K562 (cell line): ENCODE results near the gene ZC3H6. TPM values are rescaled to one million over a fixed set of nuclear protein-coding genes. Genes with fewer than 3 reads are reported as not detected.

Experiments used
- ATAC-seq: fragments of 200-7000 bp; cut with Tn5 transposase; 3 replicates; pipeline ENCODE4 v1.9.1; 2020; ENCODE audit warnings: moderate library complexity
- BruUV-seq: library from RNA; stranded (reverse); fragments of 400-500 nt; replicated peaks from 2 replicates; lab custom pipeline; 2021; lab: Mats Ljungman, UMichigan
- CTCF ChIA-PET: fragments of 300-600 bp; formaldehyde crosslinking; extraction: SDS; loops from one replicate; lab custom pipeline; 2021; ENCODE audit warnings: low intra/inter-chr PET ratio; lab: Yijun Ruan, JAX
- POLR2A ChIA-PET: fragments of 300-600, 350-650 bp; sonication (Branson Sonifier 250); formaldehyde crosslinking; extraction: SDS; loops from one replicate; lab custom pipeline; 2021; ENCODE audit warnings: antibody characterized with exemption, inconsistent platforms; lab: Yijun Ruan, JAX
- DNase-seq, 4 experiments: peaks; one replicate each; pipeline versions ENCODE4 v3.0.0 to v3.0.0-alpha.2; 2011 to 2018; ENCODE audit warnings: low spot score in 3 of 4, mixed read lengths in 3 of 4; ENCODE audit errors: extremely low read depth in 1 of 4
- FAIRE-seq: peaks from 2 replicates; lab custom pipeline; 2011; peaks lifted over from hg19 to GRCh38; lab: Jason Lieb, UNC
- H2AFZ ChIP-seq: 2 replicates; pipeline ENCODE4 v1.6.0; 2011; ENCODE audit warnings: low read depth, low read length, control low read depth, inconsistent platforms
- H3K27ac ChIP-seq: fragments of 200-600 bp; 3 replicates; pipeline ENCODE4 v1.8.0; 2011; ENCODE audit warnings: low read depth, mild to moderate bottlenecking, control low read depth, inconsistent platforms, low read length, moderate library complexity, mixed read lengths; ENCODE audit errors: extremely low read depth
- H3K27me3 ChIP-seq, 2 experiments: fragments of 300-600 bp in 1 of 2; 2 replicates in 1 of 2; 3 replicates in 1 of 2; pipeline versions ENCODE4 v1.6.0 to v1.8.0; 2011; ENCODE audit warnings: inconsistent platforms in 2 of 2, low read length in 2 of 2, mild to moderate bottlenecking in 1 of 2, mixed read lengths in 1 of 2, moderate library complexity in 1 of 2; ENCODE audit not compliant: control insufficient read depth in 2 of 2, insufficient read depth in 2 of 2
- H3K36me3 ChIP-seq: fragments of 300-600 bp; 3 replicates; pipeline ENCODE4 v1.8.0; 2011; ENCODE audit warnings: mild to moderate bottlenecking, low read length, inconsistent platforms; ENCODE audit not compliant: control insufficient read depth, insufficient read depth
- H3K4me1 ChIP-seq, 2 experiments: fragments of 200-600 bp in 1 of 2; replicated peaks in 1 of 2; 2 replicates in 1 of 2; 3 replicates in 1 of 2; pipeline versions ENCODE4 v1.5.1 to v1.8.0; 2011; ENCODE audit warnings: inconsistent platforms in 2 of 2, low read length in 2 of 2, mild to moderate bottlenecking in 1 of 2, mixed read lengths in 1 of 2, moderate library complexity in 1 of 2; ENCODE audit not compliant: control insufficient read depth in 2 of 2, insufficient read depth in 2 of 2
- H3K4me2 ChIP-seq: 2 replicates; pipeline ENCODE4 v1.6.1; 2011; ENCODE audit warnings: low read length, control low read depth, inconsistent platforms, mixed read lengths; ENCODE audit not compliant: insufficient read depth
- H3K4me3 ChIP-seq: fragments of 200-600 bp; sonication (generic), shearing (Covaris generic); 2 replicates; pipeline ENCODE4 v1.5.1; 2016; ENCODE audit warnings: control low read depth, inconsistent platforms
- H3K79me2 ChIP-seq: fragments of 200-600 bp; 3 replicates; pipeline ENCODE4 v1.8.0; 2011; ENCODE audit warnings: low read length, inconsistent platforms; ENCODE audit not compliant: control insufficient read depth, insufficient read depth
- H3K9ac ChIP-seq, 2 experiments: 2 replicates each; pipeline versions ENCODE4 v1.6.0 to v1.6.1; 2011; ENCODE audit warnings: low read depth in 2 of 2, low read length in 2 of 2, control low read depth in 1 of 2, inconsistent platforms in 1 of 2, mild to moderate bottlenecking in 1 of 2, mixed read lengths in 1 of 2; ENCODE audit not compliant: insufficient read depth in 1 of 2
- H3K9me1 ChIP-seq: one replicate; pipeline ENCODE4 v1.6.0; 2011; ENCODE audit warnings: inconsistent platforms, mild to moderate bottlenecking, low read length, moderate library complexity; ENCODE audit not compliant: control insufficient read depth, insufficient read depth
- H3K9me3 ChIP-seq: replicated peaks from 2 replicates; pipeline ENCODE4 v1.5.1; 2011; ENCODE audit warnings: low read depth, low read length, inconsistent platforms; ENCODE audit not compliant: control insufficient read depth, insufficient read depth
- H4K20me1 ChIP-seq: replicated peaks from 2 replicates; pipeline ENCODE4 v1.6.1; 2011; ENCODE audit warnings: low read length, inconsistent platforms, mixed read lengths; ENCODE audit not compliant: control insufficient read depth, insufficient read depth
- ATF2 ChIP-seq: sonication (generic); formaldehyde crosslinking; IDR thresholded peaks from 2 replicates; pipeline ENCODE4 v1.8.1; 2022; ENCODE audit warnings: missing genetic modification reagents
- CREB5 ChIP-seq: fragments of 250-450 bp; sonication (Bioruptor Pico); IDR thresholded peaks from 2 replicates; pipeline ENCODE4 v1.5.0; 2020; ENCODE audit warnings: mild to moderate bottlenecking
- FOXP1 ChIP-seq: sonication (generic); formaldehyde crosslinking; IDR thresholded peaks from 2 replicates; pipeline ENCODE4 v1.8.0; 2022; ENCODE audit warnings: mild to moderate bottlenecking, missing genetic modification reagents
- NRF1 ChIP-seq, 2 experiments: fragments of 450-650 bp; IDR thresholded peaks in 1 of 2; conservative IDR thresholded peaks in 1 of 2; 2 replicates each; pipeline ENCODE4 v1.6.1; 2014; ENCODE audit warnings: mild to moderate bottlenecking in 2 of 2
- PHF8 ChIP-seq: fragments of 200-600 bp; sonication (generic); IDR thresholded peaks from 2 replicates; pipeline ENCODE4 v1.6.1; 2012; ENCODE audit warnings: mixed run types, mild to moderate bottlenecking, inconsistent platforms, low read length, moderate library complexity, borderline replicate concordance
- TAF9B ChIP-seq: fragments of 450-650 bp; IDR thresholded peaks from 2 replicates; pipeline ENCODE4 v1.6.1; 2018; ENCODE audit warnings: mild to moderate bottlenecking; ENCODE audit not compliant: partially characterized antibody
- WGBS: fragments of 100-300 bp; shearing (Covaris generic); methylation state at CpG from one replicate; pipeline ENCODE4 v1.1.6; 2016; ENCODE audit warnings: low coverage, mixed read lengths; ENCODE audit not compliant: insufficient coverage; ENCODE audit errors: missing lambda C conversion rate; 5-methylcytosine and 5-hydroxymethylcytosine counted together
- in situ Hi-C: fragments of 300-500 bp; cut with MboI; formaldehyde crosslinking; loops from 4 replicates; pipeline ENCODE4 v1.15.0; 2018; ENCODE audit warnings: inconsistent platforms, mixed read lengths
- intact Hi-C: fragments of 100-400 bp; cut with micrococcal nuclease; formaldehyde crosslinking; loops from 2 replicates; pipeline ENCODE4 v1.14.2; 2022
- polyA plus RNA-seq, 8 experiments: library from polyadenylated mRNA; depleted of rRNA in 4 of 8; stranded (reverse) in 5 of 8; unstranded in 3 of 8; fragments of >200 nt; fragmentation: Nextera tagmentation in 2 of 8; fragmentation: Illumina TruSeq in 1 of 8; extraction: Ambion mirVana in 2 of 8; extraction: Trizol in 1 of 8; gene quantifications; 2 replicates each; pipeline versions ENCODE4 v1.2.1 to v1.2.3, GENCODE V29; 2011 to 2014; ENCODE audit warnings: inconsistent platforms in 1 of 8, missing spikeins in 1 of 8
- total RNA-seq, 7 experiments: library from RNA; depleted of rRNA in 6 of 7; stranded (reverse); fragments of >200 nt in 6 of 7; fragmentation: Illumina TruSeq in 2 of 7; extraction: Trizol in 2 of 7; gene quantifications; 2 replicates each; pipeline versions ENCODE4 v1.2.1 to v1.2.3, GENCODE V29; 2011 to 2021; ENCODE audit warnings: low replicate concordance in 1 of 7

Gene ZC3H6
- total and polyA plus RNA-seq, 9 of the 15 experiments (the other 6 are each of a cell fraction or from before 2014, with no cell fraction given) = 0.45 to 1.9 (median 1.5) TPM

GRCh38 chr2:112318515-112318914, 43.1 kb downstream of the ZC3H6 start:
- no peaks in the 10 kb centered on the region for H4K20me1 ChIP-seq
- no peaks in the 10 kb centered on the region for H3K79me2 ChIP-seq
- H3K4me1 ChIP-seq = no peaks in the 10 kb centered on the region
- no peaks in the 10 kb centered on the region for H3K36me3 ChIP-seq
- 0% methylated on average over 3 of the region's 3 CpGs for WGBS
- FAIRE-seq (peak; percentile 26), ATAC-seq (no peak), DNase-seq (no peak)
- no peak overlapping the region for H3K4me2 ChIP-seq
- no peaks in the 10 kb centered on the region for H3K27me3 ChIP-seq
- intact Hi-C loops (no loop called here), in situ Hi-C loops (no loop called here)
- no peak overlapping the region for H2AFZ ChIP-seq
- no peak overlapping the region for H3K4me3 ChIP-seq
- BruUV-seq = no TSS peak
- CTCF ChIA-PET = no interaction called here
- POLR2A ChIA-PET = interaction anchor here (0.8 kb wide), 1 partner anchor 9 kb away, joined by 3 read pairs; no protein-coding TSS in a partner anchor
- no peaks in the 10 kb centered on the region for H3K9me3 ChIP-seq
- H3K9ac ChIP-seq = no peak overlapping the region
- no peak overlapping the region for H3K27ac ChIP-seq
- H3K9me1 ChIP-seq = no peaks in the 10 kb centered on the region
- TF ChIP-seq PHF8 (no peak), ATF2 (no peak), CREB5 (CRISPR knock-in tag) (no peak), FOXP1 (CRISPR knock-in tag) (no peak), NRF1 (conservative IDR thresholded peaks at IDR 0.05 in 1 of 2, IDR thresholded peaks at IDR 0.05 in 1 of 2) (no peak), TAF9B (no peak)
